Transverse colon (tissue), 4 donors: Measurements from ENCODE around the gene CACNA1E. TPM values are rescaled to one million over a fixed set of nuclear protein-coding genes. Genes with fewer than 3 reads are reported as not detected.
"Not testable (repeated sequence)": the region's sequence is repeated elsewhere in the genome, so short reads cannot be mapped to it uniquely, and the experiment has no call there.

Source experiments
- DNase-seq: peaks from one replicate; pipeline ENCODE4 v3.0.0-alpha.2; 2019
- H3K27ac ChIP-seq, 4 donors: fragments of 200-600 bp; sonication (generic); 2 replicates each; pipeline ENCODE4 v1.5.1; 2016 to 2018; ENCODE audit warnings: inconsistent platforms in 4 of 4
- H3K27me3 ChIP-seq: fragments of 200-600 bp; sonication (generic); 2 replicates; pipeline ENCODE4 v1.5.1; 2017; ENCODE audit warnings: inconsistent platforms
- H3K36me3 ChIP-seq, 4 donors: fragments of 200-600 bp; sonication (generic); 2 replicates each; pipeline ENCODE4 v1.5.1; 2017 to 2019; ENCODE audit warnings: inconsistent platforms in 4 of 4
- H3K4me1 ChIP-seq, 4 donors: fragments of 200-600 bp; sonication (generic); 2 replicates each; pipeline ENCODE4 v1.5.1; 2017 to 2020; ENCODE audit warnings: inconsistent platforms in 4 of 4
- H3K4me3 ChIP-seq, 4 donors: fragments of 200-600 bp; sonication (generic); 1 replicate in 1 of 4; 2 replicates in 3 of 4; pipeline versions ENCODE4 v1.5.1 to v1.6.1; 2017 to 2019; ENCODE audit warnings: inconsistent platforms in 4 of 4
- H3K9me3 ChIP-seq, 2 donors: fragments of 200-600 bp; sonication (generic); 2 replicates each; pipeline ENCODE4 v1.5.1; 2017 to 2019; ENCODE audit warnings: inconsistent platforms in 2 of 2
- CTCF ChIP-seq, 5 experiments: fragments of 200-600 bp in 3 of 5; fragments of 450-650 bp in 2 of 5; sonication (generic) in 3 of 5; IDR thresholded peaks; 1 replicate in 2 of 5; 2 replicates in 3 of 5; pipeline ENCODE4 v1.5.1; 2016 to 2017; ENCODE audit warnings: antibody characterized with exemption in 5 of 5, inconsistent platforms in 3 of 5, mild to moderate bottlenecking in 2 of 5, moderate library complexity in 1 of 5
- EP300 ChIP-seq: sonication (generic); formaldehyde crosslinking; IDR thresholded peaks from one replicate; pipeline ENCODE4 v1.6.1; 2017; ENCODE audit warnings: antibody characterized with exemption, low read depth
- POLR2A ChIP-seq: fragments of 450-650 bp; IDR thresholded peaks from one replicate; pipeline ENCODE4 v1.6.1; 2016; ENCODE audit warnings: antibody characterized with exemption, mild to moderate bottlenecking, moderate library complexity
- POLR2AphosphoS5 ChIP-seq, 3 donors: sonication (generic); formaldehyde crosslinking; IDR thresholded peaks; one replicate each; pipeline ENCODE4 v1.6.1; 2016; ENCODE audit warnings: antibody characterized with exemption in 3 of 3
- WGBS, 2 donors: methylation state at CpG; one replicate each; pipeline ENCODE4 v1.1.5; 2018; ENCODE audit warnings: low coverage in 1 of 2; 5-methylcytosine and 5-hydroxymethylcytosine counted together
- in situ Hi-C, 4 donors: fragments of 200-750 bp; cut with MboI; loops; one replicate each; pipeline versions ENCODE4 v1.15.0 to v1.15.1; 2017; ENCODE audit warnings: low sequenced_read_pairs in 3 of 4, low pct_ligation_motif_present in 1 of 4, low pct_unique_long_range_greater_than_20kb in 1 of 4
- intact Hi-C: fragments of 100-400 bp; cut with DNase I; formaldehyde crosslinking; loops from one replicate; pipeline ENCODE4 v1.15.1; 2023; ENCODE audit warnings: low total_unique reads
- total RNA-seq, 4 donors: library from RNA; depleted of rRNA; stranded (reverse); fragments of >200 nt; gene quantifications; one replicate each; pipeline ENCODE4 v1.1.0, GENCODE V29; 2016

CACNA1E gene
- total RNA-seq, 4 donors from 2014 or later = under 0.01 to 0.16 (median 0.14) TPM; not detected in 1

GRCh38 chr1:181846001-181846645 lies 362.8 kb downstream of the CACNA1E start:
- WGBS, 2 donors = 88 to 90% methylated on average over 5 of the region's 5 CpGs

GRCh38 chr1:181846681-181847080 lies 363.4 kb downstream of the CACNA1E start:
- no peaks in the 10 kb centered on the region for H3K27me3 ChIP-seq
- no peak overlapping the region for H3K27ac ChIP-seq
- DNase-seq = no peak
- intact Hi-C loops = no loop called here
- TF ChIP-seq EP300 (no peak), POLR2AphosphoS5 (IDR thresholded peaks at IDR 0.05) (no peak), POLR2A (no peak), CTCF (IDR thresholded peaks at IDR 0.05) (no peak)
- in situ Hi-C loops = no loop called here
- H3K4me3 ChIP-seq = no peak overlapping the region
- H3K36me3 ChIP-seq = no peaks in the 10 kb centered on the region
- H3K4me1 ChIP-seq = no peaks in the 10 kb centered on the region
- H3K9me3 ChIP-seq = no peaks in the 10 kb centered on the region

More at GRCh38 chr1:181846001-181846645, 362.8 kb downstream of the CACNA1E start:
- Histone ChIP-seq H3K27me3 (no peaks in the 10 kb centered on the region), H3K9me3 (no peaks in the 10 kb centered on the region), H3K4me3 (no peak overlapping the region), H3K36me3 (no peaks in the 10 kb centered on the region), H3K4me1 (no peaks in the 10 kb centered on the region), H3K27ac (no peak overlapping the region)
- no peak for DNase-seq
- intact Hi-C loops = no loop called here
- no peak for TF ChIP-seq CTCF (IDR thresholded peaks at IDR 0.05)
- TF ChIP-seq POLR2AphosphoS5 (IDR thresholded peaks at IDR 0.05) = no peak
- no peak for TF ChIP-seq POLR2A
- no peak for TF ChIP-seq EP300
- in situ Hi-C loops = no loop called here

GRCh38 chr1:181849071-181849470 lies 365.8 kb downstream of the CACNA1E start:
- H3K4me1 ChIP-seq = no peaks in the 10 kb centered on the region
- in situ Hi-C loops (no loop called here), intact Hi-C loops (no loop called here)
- no peaks in the 10 kb centered on the region for H3K36me3 ChIP-seq
- no peaks in the 10 kb centered on the region for H3K27me3 ChIP-seq
- H3K4me3 ChIP-seq = no peak overlapping the region
- WGBS, 2 donors = 50% methylated on average over 4 of the region's 4 CpGs; no CpG with 5 or more reads in 1 of the 2 donors
- TF ChIP-seq POLR2A = no peak
- no peak for TF ChIP-seq CTCF (IDR thresholded peaks at IDR 0.05)
- no peak for TF ChIP-seq POLR2AphosphoS5 (IDR thresholded peaks at IDR 0.05)
- TF ChIP-seq EP300 = no peak
- H3K9me3 ChIP-seq = peaks cover 2 to 6% of the 10 kb centered on the region in 2 donors
- DNase-seq = no peak
- H3K27ac ChIP-seq = no peak overlapping the region

DNA sequence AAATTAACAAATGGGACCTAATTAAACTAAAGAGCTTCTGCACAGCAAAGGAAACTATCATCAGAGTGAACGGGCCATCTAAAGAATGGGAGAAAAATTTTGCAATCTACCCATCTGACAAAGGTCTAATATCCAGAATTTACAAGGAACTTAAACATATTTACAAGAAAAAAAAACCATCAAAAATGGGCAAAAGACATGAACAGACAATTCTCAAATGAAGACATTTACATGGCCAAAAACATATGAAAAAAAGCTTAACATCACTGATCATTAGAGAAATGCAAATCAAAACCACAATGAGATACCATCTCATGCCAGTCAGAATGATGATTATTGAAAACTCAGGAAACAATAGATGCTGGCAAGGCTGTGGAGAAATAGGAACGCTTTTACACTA lies 370.9 kb downstream of the CACNA1E start:
- H3K36me3 ChIP-seq, H3K4me3 ChIP-seq, H3K27me3 ChIP-seq, intact Hi-C loops, H3K4me1 ChIP-seq, DNase-seq, in situ Hi-C loops, H3K9me3 ChIP-seq, H3K27ac ChIP-seq: not testable (repeated sequence)
- WGBS, 2 donors = 74 to 79% methylated on average over 2 of the region's 2 CpGs

DNA sequence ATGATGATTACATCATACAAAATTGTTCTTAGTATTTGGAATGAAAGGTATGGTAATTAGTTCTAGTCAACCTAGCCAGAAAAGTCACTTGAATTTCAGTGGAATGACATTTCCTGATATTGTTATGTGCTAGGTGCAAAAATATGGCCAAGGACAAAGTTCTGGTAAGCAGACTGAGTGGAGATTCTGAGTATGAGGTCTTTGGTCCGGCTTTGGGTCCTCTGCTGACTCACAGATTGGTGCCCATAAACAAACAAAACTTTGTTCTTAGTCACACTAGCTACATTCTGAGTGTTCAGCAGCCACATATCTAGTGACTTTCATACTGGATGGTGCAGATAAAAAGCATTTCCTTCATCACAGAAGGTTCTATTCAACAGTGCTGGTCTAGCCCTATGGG lies 372.1 kb downstream of the CACNA1E start:
- H3K27ac ChIP-seq = no peak overlapping the region
- no peaks in the 10 kb centered on the region for H3K4me1 ChIP-seq
- TF ChIP-seq EP300 (no peak), POLR2AphosphoS5 (IDR thresholded peaks at IDR 0.05) (no peak), POLR2A (no peak), CTCF (IDR thresholded peaks at IDR 0.05) (no peak)
- 53% methylated on average over 1 of the region's 1 CpG; no CpG with 5 or more reads in 1 of the 2 donors for WGBS, 2 donors
- no peak for DNase-seq
- peaks cover 5 to 10% of the 10 kb centered on the region in 2 donors for H3K9me3 ChIP-seq
- in situ Hi-C loops = no loop called here
- no peaks in the 10 kb centered on the region for H3K36me3 ChIP-seq
- H3K27me3 ChIP-seq = no peaks in the 10 kb centered on the region
- no peak overlapping the region for H3K4me3 ChIP-seq
- intact Hi-C loops = no loop called here
